Breast epithelium (tissue), 3 donors: ENCODE data around the gene FMR1.

Experiments
- POLR2AphosphoS5 ChIP-seq, 3 donors: sonication (generic); formaldehyde crosslinking; IDR thresholded peaks; one replicate each; pipeline ENCODE4 v1.6.1; 2017; ENCODE audit warnings: antibody characterized with exemption in 3 of 3
- TF ChIP-seq, protein P1 (sequence below), 3 donors: fragments of 450-650 bp; IDR thresholded peaks; one replicate each; pipeline ENCODE4 v1.5.1; 2016 to 2017; ENCODE audit warnings: antibody characterized with exemption in 3 of 3, mild to moderate bottlenecking in 3 of 3, moderate library complexity in 3 of 3

GRCh38 chrX:147933815-147934214 lies 22.1 kb downstream of the FMR1 start:
- TF ChIP-seq, protein P1, sequence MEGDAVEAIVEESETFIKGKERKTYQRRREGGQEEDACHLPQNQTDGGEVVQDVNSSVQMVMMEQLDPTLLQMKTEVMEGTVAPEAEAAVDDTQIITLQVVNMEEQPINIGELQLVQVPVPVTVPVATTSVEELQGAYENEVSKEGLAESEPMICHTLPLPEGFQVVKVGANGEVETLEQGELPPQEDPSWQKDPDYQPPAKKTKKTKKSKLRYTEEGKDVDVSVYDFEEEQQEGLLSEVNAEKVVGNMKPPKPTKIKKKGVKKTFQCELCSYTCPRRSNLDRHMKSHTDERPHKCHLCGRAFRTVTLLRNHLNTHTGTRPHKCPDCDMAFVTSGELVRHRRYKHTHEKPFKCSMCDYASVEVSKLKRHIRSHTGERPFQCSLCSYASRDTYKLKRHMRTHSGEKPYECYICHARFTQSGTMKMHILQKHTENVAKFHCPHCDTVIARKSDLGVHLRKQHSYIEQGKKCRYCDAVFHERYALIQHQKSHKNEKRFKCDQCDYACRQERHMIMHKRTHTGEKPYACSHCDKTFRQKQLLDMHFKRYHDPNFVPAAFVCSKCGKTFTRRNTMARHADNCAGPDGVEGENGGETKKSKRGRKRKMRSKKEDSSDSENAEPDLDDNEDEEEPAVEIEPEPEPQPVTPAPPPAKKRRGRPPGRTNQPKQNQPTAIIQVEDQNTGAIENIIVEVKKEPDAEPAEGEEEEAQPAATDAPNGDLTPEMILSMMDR (IDR thresholded peaks at IDR 0.05) = no peak
- no peak for TF ChIP-seq POLR2AphosphoS5 (IDR thresholded peaks at IDR 0.05)
